ENCODE measurements around the gene NMUR1. TPM values are rescaled to one million over a fixed set of nuclear protein-coding genes. Genes with fewer than 3 reads are reported as not detected.
A peak's percentile ranks its signal among the peaks of the same experiment; 100 is the strongest.

The NMUR1 gene
- total RNA-seq, 2 donors from 2014 or later, result 0.21 TPM; not detected in 1

- ATAC-seq (replicated peaks in 1 of 2) (no peak), DNase-seq (no peak)
- Mint-ChIP-seq H3K9me3 (peaks cover 2 to 8% of the 10 kb centered on the region in 2 donors), H3K27ac (no peak overlapping the region), H3K36me3 (ENCODE audit: insufficient read depth in 2 of 2) (peaks cover 4 to 13% of the 10 kb centered on the region in 2 donors), H3K27me3 (ENCODE audit: low read depth) (peaks cover 9% of the 10 kb centered on the region), H3K4me3 (no peak overlapping the region), H3K4me1 (ENCODE audit: low read depth) (peaks cover 24% of the 10 kb centered on the region)
Measured at GRCh38 chr2:231547315-231548110, 17.3 kb upstream of the NMUR1 start.

DNA sequence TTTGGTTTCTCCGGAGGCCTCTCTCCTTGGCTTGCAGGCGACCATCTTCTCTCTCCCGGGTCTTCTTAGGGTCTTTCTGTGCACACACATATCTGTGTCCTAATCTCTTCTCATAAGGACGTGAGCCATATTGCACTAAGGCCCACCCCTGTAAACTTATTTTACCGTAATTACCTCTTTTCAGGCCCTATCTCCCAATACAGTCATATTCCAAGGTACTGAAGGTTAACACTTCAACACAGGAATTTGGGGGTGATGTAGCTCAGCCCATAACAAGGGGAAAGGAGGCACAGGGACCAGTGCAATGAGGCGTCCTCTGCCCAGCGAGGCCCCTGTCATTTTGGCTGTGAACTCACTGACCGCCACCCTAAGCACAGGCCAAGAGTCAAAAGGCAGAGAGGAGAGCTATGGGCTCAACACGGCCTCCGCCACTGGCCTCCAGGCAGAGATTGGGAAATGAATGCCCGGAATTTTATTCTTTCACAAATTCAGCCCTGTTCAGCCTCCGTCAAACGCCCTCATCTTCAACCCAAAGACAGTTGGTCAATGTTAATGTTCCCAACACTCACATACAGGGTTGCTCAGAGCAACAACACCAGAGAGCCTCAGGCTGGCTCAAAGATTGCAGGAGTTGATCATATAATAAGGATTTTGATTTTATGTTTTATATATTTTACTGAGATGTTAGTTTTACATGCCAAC lies 15.9 kb upstream of the NMUR1 start:
- peak in 1 of 2 donors; percentile 1 for ATAC-seq (replicated peaks in 1 of 2)
- peaks cover 24% of the 10 kb centered on the region for H3K4me1 Mint-ChIP-seq (ENCODE audit: low read depth)

GRCh38 chr2:231545105-231545902 lies 15.1 kb upstream of the NMUR1 start:
- peak; percentile 99 for ATAC-seq (replicated peaks in 1 of 2)
- H3K4me3 Mint-ChIP-seq, result peak overlapping the region; percentile 77 to 88

More for the DNA sequence above, 15.9 kb upstream of the NMUR1 start:
- H3K27me3 Mint-ChIP-seq (ENCODE audit: low read depth), result peaks cover 9% of the 10 kb centered on the region
- peak overlapping the region; percentile 77 to 88 for H3K4me3 Mint-ChIP-seq
- H3K27ac Mint-ChIP-seq, result no peak overlapping the region
- H3K9me3 Mint-ChIP-seq, result peaks cover 4 to 10% of the 10 kb centered on the region in 2 donors
- no peak for DNase-seq
- H3K36me3 Mint-ChIP-seq (ENCODE audit: insufficient read depth in 2 of 2), result peaks cover 6 to 17% of the 10 kb centered on the region in 2 donors

GRCh38 chr2:231542136-231542535 lies 11.9 kb upstream of the NMUR1 start:
- H3K27me3 Mint-ChIP-seq (ENCODE audit: low read depth), result peaks cover 6% of the 10 kb centered on the region
- H3K4me3 Mint-ChIP-seq, result no peak overlapping the region
- peaks cover 6 to 15% of the 10 kb centered on the region in 2 donors for H3K36me3 Mint-ChIP-seq (ENCODE audit: insufficient read depth in 2 of 2)
- DNase-seq (no peak), ATAC-seq (replicated peaks in 1 of 2) (no peak)
- no peak overlapping the region for H3K27ac Mint-ChIP-seq
- peaks cover 4 to 10% of the 10 kb centered on the region in 2 donors for H3K9me3 Mint-ChIP-seq
- H3K4me1 Mint-ChIP-seq (ENCODE audit: low read depth), result peaks cover 16% of the 10 kb centered on the region

More at GRCh38 chr2:231545105-231545902, 15.1 kb upstream of the NMUR1 start:
- Mint-ChIP-seq H3K36me3 (ENCODE audit: insufficient read depth in 2 of 2) (peaks cover 6 to 17% of the 10 kb centered on the region in 2 donors), H3K27me3 (ENCODE audit: low read depth) (peaks cover 9% of the 10 kb centered on the region), H3K9me3 (peaks cover 4 to 10% of the 10 kb centered on the region in 2 donors), H3K27ac (peak overlapping the region; percentile 27), H3K4me1 (ENCODE audit: low read depth) (peaks cover 24% of the 10 kb centered on the region)
- peak; percentile 81 to 82 for DNase-seq

DNA sequence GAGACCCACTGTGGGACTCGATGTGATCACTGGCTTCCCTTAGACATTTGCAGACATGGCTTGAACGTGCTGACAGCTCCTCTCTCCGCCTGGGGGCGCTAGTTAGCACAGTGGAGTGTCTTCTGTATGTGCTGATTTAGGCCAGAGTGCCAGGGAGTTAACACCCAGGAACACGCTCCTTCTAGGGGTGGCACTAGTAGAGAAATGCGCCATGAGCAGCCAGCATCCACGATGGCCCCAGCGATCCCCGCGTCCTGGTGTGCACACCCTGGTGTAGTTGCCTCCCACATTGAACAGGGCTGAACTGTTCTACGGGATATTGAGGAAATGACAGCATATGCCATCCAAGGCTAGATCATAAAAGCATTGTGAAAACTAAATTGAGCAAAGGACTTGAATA lies 11.4 kb upstream of the NMUR1 start:
- DNase-seq (peak in 1 of 2 donors; percentile 36), ATAC-seq (replicated peaks in 1 of 2) (no peak)
- H3K4me1 Mint-ChIP-seq (ENCODE audit: low read depth), result peaks cover 16% of the 10 kb centered on the region
- no peak overlapping the region for H3K27ac Mint-ChIP-seq
- H3K36me3 Mint-ChIP-seq (ENCODE audit: insufficient read depth in 2 of 2), result peaks cover 6 to 15% of the 10 kb centered on the region in 2 donors
- no peak overlapping the region for H3K4me3 Mint-ChIP-seq
- H3K27me3 Mint-ChIP-seq (ENCODE audit: low read depth), result peaks cover 6% of the 10 kb centered on the region
- peaks cover 4 to 10% of the 10 kb centered on the region in 2 donors for H3K9me3 Mint-ChIP-seq

DNA sequence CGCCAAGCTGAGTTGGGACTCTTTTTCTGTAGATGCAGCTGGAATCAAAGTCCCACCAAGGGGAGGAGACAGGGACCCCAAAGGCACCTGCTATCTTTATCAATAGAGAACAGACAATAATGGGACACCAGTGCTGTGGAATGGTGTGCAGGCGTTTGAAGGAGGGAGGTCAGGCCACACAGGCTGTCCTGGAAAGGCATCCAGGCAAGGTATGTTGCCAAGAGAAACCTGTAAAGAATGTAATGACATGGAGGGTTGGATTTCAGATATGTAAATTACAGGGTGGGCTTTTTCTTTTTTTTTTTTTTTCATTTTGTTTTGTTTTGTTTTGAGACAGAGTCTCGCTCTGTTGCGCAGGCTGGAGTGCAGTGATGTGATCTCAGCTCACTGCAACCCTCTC lies 9.7 kb upstream of the NMUR1 start:
- ATAC-seq (replicated peaks in 1 of 2) (no peak), DNase-seq (no peak)
- Mint-ChIP-seq H3K27me3 (ENCODE audit: low read depth) (peaks cover 6% of the 10 kb centered on the region), H3K4me3 (no peak overlapping the region), H3K36me3 (ENCODE audit: insufficient read depth in 2 of 2) (peaks cover 4 to 12% of the 10 kb centered on the region in 2 donors), H3K4me1 (ENCODE audit: low read depth) (peaks cover under 1% of the 10 kb centered on the region), H3K9me3 (peaks cover 4 to 8% of the 10 kb centered on the region in 2 donors), H3K27ac (no peak overlapping the region)

DNA sequence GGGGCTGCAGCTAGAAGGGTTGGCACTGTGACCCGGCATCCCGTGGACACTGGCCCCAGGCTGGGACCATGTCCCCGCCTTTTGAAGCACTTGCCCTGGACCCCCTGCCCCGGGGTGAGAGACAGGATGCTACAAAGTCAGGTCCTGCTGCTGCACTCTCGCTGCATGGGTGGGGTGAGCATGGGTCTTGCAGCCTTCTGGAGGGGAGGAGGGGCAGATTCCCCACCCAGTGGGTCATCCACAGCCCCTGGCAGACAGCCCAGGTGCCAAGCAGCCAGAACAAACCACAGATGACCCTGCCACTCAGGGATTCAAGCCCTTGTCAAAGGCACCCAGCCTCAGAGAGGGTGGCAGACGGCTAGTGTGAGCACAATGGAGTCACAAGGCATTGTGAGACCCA lies 5.7 kb upstream of the NMUR1 start:
- Mint-ChIP-seq H3K36me3 (ENCODE audit: insufficient read depth in 2 of 2) (no peaks in the 10 kb centered on the region), H3K4me1 (ENCODE audit: low read depth) (peaks cover 5% of the 10 kb centered on the region), H3K4me3 (no peak overlapping the region), H3K27me3 (ENCODE audit: low read depth) (peaks cover 11% of the 10 kb centered on the region), H3K27ac (no peak overlapping the region), H3K9me3 (no peaks in the 10 kb centered on the region)
- no peak for ATAC-seq (replicated peaks in 1 of 2)
- no peak for DNase-seq

DNA sequence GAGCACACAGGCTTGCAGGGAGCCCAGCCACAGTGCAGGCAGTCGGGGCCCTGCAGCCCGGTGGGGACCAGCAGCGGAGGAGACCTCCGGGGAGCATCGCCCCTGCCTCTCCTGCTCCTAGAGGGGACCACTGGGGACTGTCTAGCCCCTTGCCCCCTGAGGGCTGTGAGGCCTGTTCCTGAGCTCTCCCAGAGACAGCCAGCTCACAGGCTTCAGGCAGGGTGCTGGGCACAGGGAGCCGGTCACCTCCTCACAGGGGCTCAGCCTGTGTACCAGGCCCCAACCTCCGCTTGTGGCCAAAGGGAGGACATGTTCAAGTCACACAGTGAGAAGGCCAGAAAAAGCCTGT lies 3.5 kb upstream of the NMUR1 start:
- no peak overlapping the region for H3K4me3 Mint-ChIP-seq
- H3K9me3 Mint-ChIP-seq, result no peaks in the 10 kb centered on the region
- ATAC-seq (replicated peaks in 1 of 2) (no peak), DNase-seq (no peak)
- no peak overlapping the region for H3K27ac Mint-ChIP-seq
- no peaks in the 10 kb centered on the region for H3K36me3 Mint-ChIP-seq (ENCODE audit: insufficient read depth in 2 of 2)
- peaks cover 20% of the 10 kb centered on the region for H3K27me3 Mint-ChIP-seq (ENCODE audit: low read depth)
- peaks cover 9% of the 10 kb centered on the region for H3K4me1 Mint-ChIP-seq (ENCODE audit: low read depth)

DNA sequence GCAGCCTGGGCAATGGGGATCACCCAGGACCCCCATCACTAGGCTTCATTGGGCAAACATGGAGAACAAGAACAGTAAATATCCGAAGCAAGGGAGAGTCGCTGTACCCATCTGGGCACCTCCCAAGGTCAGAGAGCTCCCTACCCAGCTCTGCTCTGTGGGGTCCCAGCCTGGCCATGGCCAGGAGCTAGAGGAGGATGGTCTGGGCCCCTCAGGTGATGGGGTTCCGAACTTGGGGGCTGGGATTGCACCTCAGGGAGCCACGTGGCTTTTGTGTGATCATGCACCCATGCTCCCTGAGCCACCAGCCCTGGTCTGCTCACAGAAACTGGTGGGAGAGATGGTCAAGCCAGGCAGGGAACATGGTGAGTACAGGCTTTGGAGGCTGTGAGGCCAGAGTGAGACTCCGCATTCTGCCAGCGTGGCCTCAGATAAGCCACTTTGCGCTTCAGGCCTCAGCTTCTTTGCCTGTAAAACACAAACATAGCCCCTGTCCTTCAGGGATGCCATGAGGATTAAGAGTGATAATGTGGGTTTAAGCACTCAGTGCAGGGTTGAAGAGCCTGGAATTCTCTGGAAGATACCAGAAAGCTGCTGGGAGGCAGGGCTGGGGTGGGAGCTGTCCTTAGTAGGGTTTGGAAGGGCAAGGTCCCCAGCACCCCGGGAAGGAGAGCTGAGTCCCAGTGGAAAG lies 3.0 kb upstream of the NMUR1 start:
- H3K4me3 Mint-ChIP-seq, result no peak overlapping the region
- no peaks in the 10 kb centered on the region for H3K9me3 Mint-ChIP-seq
- peaks cover 9% of the 10 kb centered on the region for H3K4me1 Mint-ChIP-seq (ENCODE audit: low read depth)
- ATAC-seq (replicated peaks in 1 of 2) (no peak), DNase-seq (no peak)
- peaks cover 25% of the 10 kb centered on the region for H3K27me3 Mint-ChIP-seq (ENCODE audit: low read depth)
- no peaks in the 10 kb centered on the region for H3K36me3 Mint-ChIP-seq (ENCODE audit: insufficient read depth in 2 of 2)
- no peak overlapping the region for H3K27ac Mint-ChIP-seq

DNA sequence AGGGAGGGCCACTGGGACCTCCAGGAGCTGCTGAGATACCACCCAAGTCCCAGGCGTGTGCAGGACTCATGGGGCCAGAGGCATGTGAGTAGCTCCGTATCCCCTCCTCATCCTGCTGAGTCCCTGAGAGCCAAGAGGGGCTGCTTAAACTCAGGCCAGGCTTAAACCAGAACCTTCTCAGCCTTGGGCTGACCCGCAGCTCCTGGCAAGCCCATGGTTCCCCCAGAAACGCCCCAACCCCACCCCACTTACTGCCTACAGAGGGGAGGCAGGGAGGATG lies 2.5 kb upstream of the NMUR1 start:
- H3K4me1 Mint-ChIP-seq (ENCODE audit: low read depth), result peaks cover 9% of the 10 kb centered on the region
- H3K27ac Mint-ChIP-seq, result no peak overlapping the region
- no peak for ATAC-seq (replicated peaks in 1 of 2)
- DNase-seq, result no peak
- H3K36me3 Mint-ChIP-seq (ENCODE audit: insufficient read depth in 2 of 2), result no peaks in the 10 kb centered on the region
- no peaks in the 10 kb centered on the region for H3K9me3 Mint-ChIP-seq
- H3K27me3 Mint-ChIP-seq (ENCODE audit: low read depth), result peaks cover 25% of the 10 kb centered on the region
- no peak overlapping the region for H3K4me3 Mint-ChIP-seq

DNA sequence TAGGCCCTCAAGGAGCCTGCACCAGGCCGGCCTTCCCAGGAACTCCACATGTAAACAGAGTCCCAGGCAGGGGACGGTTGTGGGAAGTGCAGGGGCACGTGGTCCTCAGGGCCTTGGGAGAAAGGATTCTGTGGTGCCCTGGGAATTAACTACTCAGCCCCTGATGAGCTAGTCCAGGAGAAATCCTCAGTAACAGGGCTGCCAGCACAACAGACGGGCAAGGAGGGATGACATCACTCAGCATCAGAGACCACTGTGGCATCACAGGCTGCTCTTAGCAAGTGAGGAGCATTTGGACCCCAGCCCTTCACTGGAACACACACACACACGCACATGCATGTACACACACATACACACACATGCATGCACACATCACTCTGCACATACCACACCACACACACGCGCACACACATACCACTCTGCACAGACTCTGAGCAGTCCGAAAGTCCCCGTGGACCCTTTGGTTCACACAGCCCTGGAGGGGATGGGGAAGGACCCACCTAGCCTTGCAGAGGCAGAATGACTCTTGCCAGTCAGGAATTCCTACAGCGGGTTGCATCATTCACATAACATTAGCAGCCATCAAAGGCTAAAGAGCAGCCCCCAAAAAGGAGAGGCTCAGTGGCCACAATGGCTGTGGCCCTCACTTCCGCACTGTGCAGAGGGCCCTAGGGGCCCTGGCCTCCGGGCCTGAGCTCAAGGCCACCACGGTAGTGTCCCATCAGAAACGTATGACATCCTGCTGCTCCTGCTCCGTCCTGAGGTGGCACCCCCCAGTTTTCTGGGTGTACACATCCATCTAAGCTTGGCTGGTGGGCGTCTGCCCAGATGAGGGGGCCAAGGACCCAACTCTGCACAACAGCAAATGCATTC lies 1.9 kb upstream of the NMUR1 start:
- ATAC-seq (replicated peaks in 1 of 2), result no peak
- Mint-ChIP-seq H3K9me3 (no peaks in the 10 kb centered on the region), H3K27ac (no peak overlapping the region), H3K36me3 (ENCODE audit: insufficient read depth in 2 of 2) (no peaks in the 10 kb centered on the region), H3K4me3 (no peak overlapping the region), H3K27me3 (ENCODE audit: low read depth) (peaks cover 25% of the 10 kb centered on the region), H3K4me1 (ENCODE audit: low read depth) (peaks cover 9% of the 10 kb centered on the region)
- no peak for DNase-seq

DNA sequence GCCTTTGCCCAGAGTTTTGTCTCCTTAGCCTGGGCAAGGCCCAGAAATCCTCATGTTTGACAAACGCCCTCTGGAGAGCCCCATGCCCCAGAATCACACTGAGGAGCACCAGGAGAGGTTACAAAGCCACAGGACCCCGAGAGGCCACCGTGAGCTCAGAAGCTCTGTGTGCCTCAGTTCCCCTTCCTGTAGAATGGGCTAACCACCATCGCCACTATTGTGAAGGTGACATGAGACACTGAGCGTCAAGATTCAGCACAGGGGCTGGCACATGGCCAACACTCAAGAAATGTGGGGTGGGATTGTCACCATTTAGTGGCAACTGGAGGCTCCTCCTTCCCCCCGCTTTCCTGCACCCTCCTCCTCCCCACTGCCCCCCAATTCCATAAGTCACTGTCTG lies 1.2 kb upstream of the NMUR1 start:
- Mint-ChIP-seq H3K27ac (no peak overlapping the region), H3K4me1 (ENCODE audit: low read depth) (peaks cover 9% of the 10 kb centered on the region), H3K9me3 (no peaks in the 10 kb centered on the region), H3K4me3 (peak overlapping the region; percentile 15 to 47), H3K36me3 (ENCODE audit: insufficient read depth in 2 of 2) (no peaks in the 10 kb centered on the region), H3K27me3 (ENCODE audit: low read depth) (peaks cover 25% of the 10 kb centered on the region)
- ATAC-seq (replicated peaks in 1 of 2) (no peak), DNase-seq (no peak)
